WTC11 (cell line): ENCODE results near the gene ERAP2. TPM values are rescaled to one million over a fixed set of nuclear protein-coding genes. Genes with fewer than 3 reads are reported as not detected.

Source experiments
- ATAC-seq: fragments of 200-7000 bp; cut with Tn5 transposase; 2 replicates; pipeline ENCODE4 v1.10.0; 2021; ENCODE audit warnings: mild to moderate bottlenecking, moderate library complexity
- CTCF ChIA-PET: fragments of 300-600 bp; sonication (Branson Sonifier 250); formaldehyde crosslinking; loops from one replicate; lab custom pipeline; 2021; ENCODE audit warnings: antibody characterized with exemption; lab: Charles Lee
- POLR2A ChIA-PET: fragments of 350-600 bp; sonication (Branson Sonifier 250); formaldehyde crosslinking; loops from one replicate; lab custom pipeline; 2021; ENCODE audit warnings: antibody characterized with exemption; lab: Charles Lee
- DNase-seq: peaks from one replicate; pipeline ENCODE4 v3.0.0; 2021; ENCODE audit warnings: low spot score
- H3K27ac Mint-ChIP-seq: 2 replicates; pipeline ENCODE4 v1.8.0; 2021; ENCODE audit warnings: mixed read lengths
- H3K27me3 Mint-ChIP-seq: 2 replicates; pipeline ENCODE4 v1.8.0; 2021; ENCODE audit warnings: low read depth, mild to moderate bottlenecking, moderate library complexity, mixed read lengths
- H3K36me3 Mint-ChIP-seq: 2 replicates; pipeline ENCODE4 v1.8.0; 2021; ENCODE audit warnings: mixed read lengths
- H3K4me1 Mint-ChIP-seq: 2 replicates; pipeline ENCODE4 v1.8.0; 2022; ENCODE audit warnings: mixed read lengths
- H3K4me3 Mint-ChIP-seq: 2 replicates; pipeline ENCODE4 v1.8.0; 2021; ENCODE audit warnings: mild to moderate bottlenecking, moderate library complexity, mixed read lengths
- H3K9me3 Mint-ChIP-seq: 2 replicates; pipeline ENCODE4 v1.8.0; 2021; ENCODE audit warnings: mixed read lengths
- ATF1 ChIP-seq: sonication (generic); formaldehyde crosslinking; IDR thresholded peaks from 2 replicates; pipeline ENCODE4 v1.8.1; 2023; ENCODE audit warnings: mild to moderate bottlenecking, moderate library complexity, missing genetic modification reagents
- CBFB ChIP-seq: sonication (generic); formaldehyde crosslinking; IDR thresholded peaks from 2 replicates; pipeline ENCODE4 v1.8.1; 2022; ENCODE audit warnings: mild to moderate bottlenecking, low read depth, missing genetic modification reagents
- ETV6 ChIP-seq: sonication (generic); formaldehyde crosslinking; IDR thresholded peaks from 2 replicates; pipeline ENCODE4 v1.8.1; 2022; ENCODE audit warnings: mild to moderate bottlenecking, missing genetic modification reagents
- GABPB1 ChIP-seq: sonication (generic); formaldehyde crosslinking; IDR thresholded peaks from 2 replicates; pipeline ENCODE4 v1.8.1; 2023; ENCODE audit warnings: mild to moderate bottlenecking, missing genetic modification reagents
- HMGA2 ChIP-seq: fragments of 250-450 bp; sonication (Bioruptor Pico); IDR thresholded peaks from 2 replicates; pipeline ENCODE4 v1.4.0; 2021; ENCODE audit warnings: mild to moderate bottlenecking, moderate library complexity
- KAT7 ChIP-seq: sonication (generic); formaldehyde crosslinking; IDR thresholded peaks from 2 replicates; pipeline ENCODE4 v1.8.1; 2023; ENCODE audit warnings: missing genetic modification reagents, mild to moderate bottlenecking, borderline replicate concordance
- NFATC4 ChIP-seq: fragments of 250-450 bp; sonication (Bioruptor Pico); IDR thresholded peaks from 2 replicates; pipeline ENCODE4 v1.9.0; 2021; ENCODE audit warnings: mild to moderate bottlenecking
- NFYB ChIP-seq: sonication (generic); formaldehyde crosslinking; conservative IDR thresholded peaks from 2 replicates; pipeline ENCODE4 v1.8.0; 2022; ENCODE audit warnings: low read depth, missing genetic modification reagents
- NR1H2 ChIP-seq: sonication (generic); formaldehyde crosslinking; IDR thresholded peaks from 2 replicates; pipeline ENCODE4 v1.9.0; 2021; ENCODE audit warnings: mild to moderate bottlenecking, moderate library complexity, missing genetic modification reagents
- RELA ChIP-seq: sonication (generic); formaldehyde crosslinking; IDR thresholded peaks from 2 replicates; pipeline ENCODE4 v1.8.1; 2022; ENCODE audit warnings: missing genetic modification reagents, mild to moderate bottlenecking, borderline replicate concordance
- TCF7 ChIP-seq: sonication (generic); formaldehyde crosslinking; IDR thresholded peaks from 2 replicates; pipeline ENCODE4 v1.8.0; 2022; ENCODE audit warnings: mild to moderate bottlenecking, low read depth, missing genetic modification reagents, moderate library complexity
- TEAD4 ChIP-seq: sonication (generic); formaldehyde crosslinking; IDR thresholded peaks from 2 replicates; pipeline ENCODE4 v1.8.0; 2022; ENCODE audit warnings: mild to moderate bottlenecking, missing genetic modification reagents
- ZBTB21 ChIP-seq: sonication (generic); formaldehyde crosslinking; IDR thresholded peaks from 2 replicates; pipeline ENCODE4 v1.8.1; 2023; ENCODE audit warnings: mild to moderate bottlenecking, missing genetic modification reagents, borderline replicate concordance
- ZNF121 ChIP-seq: sonication (generic); formaldehyde crosslinking; IDR thresholded peaks from 2 replicates; pipeline ENCODE4 v1.8.0; 2023; ENCODE audit warnings: missing genetic modification reagents
- ZNF219 ChIP-seq: sonication (generic); formaldehyde crosslinking; IDR thresholded peaks from 2 replicates; pipeline ENCODE4 v1.8.0; 2023; ENCODE audit warnings: missing genetic modification reagents, mild to moderate bottlenecking, borderline replicate concordance
- ZNF416 ChIP-seq: fragments of 250-450 bp; sonication (Bioruptor Pico); IDR thresholded peaks from 2 replicates; pipeline ENCODE4 v1.9.0; 2021; ENCODE audit warnings: mild to moderate bottlenecking, inconsistent platforms
- ZNF671 ChIP-seq: fragments of 250-450 bp; sonication (Bioruptor Pico); IDR thresholded peaks from 2 replicates; pipeline ENCODE4 v1.8.0; 2021; ENCODE audit warnings: mild to moderate bottlenecking
- total RNA-seq: library from RNA; stranded (reverse); gene quantifications from 3 replicates; pipeline ENCODE4 v1.2.3, GENCODE V29; 2021
- TF ChIP-seq, protein P1 (sequence below): sonication (generic); formaldehyde crosslinking; conservative IDR thresholded peaks from 2 replicates; pipeline ENCODE4 v1.8.1; 2022; ENCODE audit warnings: mild to moderate bottlenecking, missing genetic modification reagents
- TF ChIP-seq, protein P2 (sequence below): sonication (generic); formaldehyde crosslinking; IDR thresholded peaks from 2 replicates; pipeline ENCODE4 v1.8.1; 2023; ENCODE audit warnings: mild to moderate bottlenecking, missing genetic modification reagents
- TF ChIP-seq, protein P3 (sequence below): sonication (generic); formaldehyde crosslinking; IDR thresholded peaks from 2 replicates; pipeline ENCODE4 v1.8.1; 2023; ENCODE audit warnings: mild to moderate bottlenecking, missing genetic modification reagents, moderate library complexity
- TF ChIP-seq, protein P4 (sequence below): sonication (generic); formaldehyde crosslinking; IDR thresholded peaks from 2 replicates; pipeline ENCODE4 v1.8.1; 2023; ENCODE audit warnings: mild to moderate bottlenecking, missing genetic modification reagents
- TF ChIP-seq, protein P5 (sequence below): fragments of 250-450 bp; sonication (Bioruptor Pico); IDR thresholded peaks from 2 replicates; pipeline ENCODE4 v1.9.0; 2021; ENCODE audit warnings: moderate library complexity, mild to moderate bottlenecking, inconsistent platforms, borderline replicate concordance
- TF ChIP-seq, protein P6 (sequence below): sonication (generic); formaldehyde crosslinking; IDR thresholded peaks from 2 replicates; pipeline ENCODE4 v1.8.1; 2022; ENCODE audit warnings: mild to moderate bottlenecking, moderate library complexity, missing genetic modification reagents
- TF ChIP-seq, protein P7 (sequence below): sonication (generic); formaldehyde crosslinking; IDR thresholded peaks from 2 replicates; pipeline ENCODE4 v1.8.1; 2023; ENCODE audit warnings: mild to moderate bottlenecking, missing genetic modification reagents, borderline replicate concordance

Gene ERAP2
- total RNA-seq, 1 experiment from 2014 or later, result 0.13 TPM

DNA sequence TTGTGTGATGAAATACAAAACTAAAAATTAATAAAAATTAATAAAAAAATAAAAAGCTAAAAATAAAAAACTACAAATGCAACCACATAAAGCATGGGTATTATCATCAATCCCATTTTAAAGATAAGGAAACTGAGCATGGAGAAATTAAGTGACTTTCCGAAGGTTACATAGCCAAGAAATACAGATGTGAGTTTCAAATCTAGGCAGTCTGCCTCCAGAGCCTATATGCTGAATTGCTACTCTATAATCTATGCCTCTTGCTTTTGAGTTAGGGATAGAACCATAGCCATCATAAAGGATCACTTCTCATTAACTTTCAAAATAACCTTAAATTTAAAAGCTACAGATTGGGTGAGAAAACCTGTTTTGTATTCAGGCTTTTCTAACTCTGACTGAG lies 18.8 kb upstream of the ERAP2 start (continued):
- TF ChIP-seq KAT7 (CRISPR knock-in tag) (no peak), TCF7 (CRISPR knock-in tag) (no peak)

DNA sequence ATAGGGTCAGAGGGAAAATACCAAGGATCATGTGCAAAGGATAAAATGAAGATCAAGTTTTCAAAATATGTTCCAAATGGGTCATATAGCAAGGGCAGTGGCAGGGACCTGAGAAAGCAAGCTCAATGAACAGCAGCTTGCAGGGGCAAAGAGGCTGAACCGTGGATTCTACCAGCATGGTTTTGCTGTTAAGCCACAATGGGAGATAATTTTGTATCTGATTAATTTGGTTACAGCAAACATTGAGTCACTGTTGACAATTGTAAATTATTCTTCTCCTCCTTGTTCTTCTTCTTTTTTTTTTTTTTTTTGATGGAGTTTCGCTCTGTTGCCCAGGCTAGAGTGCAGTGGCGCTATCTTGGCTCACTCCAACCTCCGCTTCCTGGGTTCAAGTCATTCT lies 18.4 kb upstream of the ERAP2 start:
- CTCF ChIA-PET, result interaction anchor here (0.9 kb wide), 1 partner anchor 11 kb away, joined by 6 read pairs; no protein-coding TSS in a partner anchor
- TF ChIP-seq, protein P1, sequence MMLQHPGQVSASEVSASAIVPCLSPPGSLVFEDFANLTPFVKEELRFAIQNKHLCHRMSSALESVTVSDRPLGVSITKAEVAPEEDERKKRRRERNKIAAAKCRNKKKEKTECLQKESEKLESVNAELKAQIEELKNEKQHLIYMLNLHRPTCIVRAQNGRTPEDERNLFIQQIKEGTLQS (CRISPR knock-in tag), result no peak
- TF ChIP-seq NFATC4 (no peak), RELA (CRISPR knock-in tag) (no peak), NFYB (CRISPR knock-in tag) (no peak), TEAD4 (no peak), ZNF416 (CRISPR knock-in tag) (no peak), ZNF219 (no peak), CBFB (CRISPR knock-in tag) (no peak), ATF1 (CRISPR knock-in tag) (no peak), GABPB1 (CRISPR knock-in tag) (no peak)
- TF ChIP-seq, protein P2, sequence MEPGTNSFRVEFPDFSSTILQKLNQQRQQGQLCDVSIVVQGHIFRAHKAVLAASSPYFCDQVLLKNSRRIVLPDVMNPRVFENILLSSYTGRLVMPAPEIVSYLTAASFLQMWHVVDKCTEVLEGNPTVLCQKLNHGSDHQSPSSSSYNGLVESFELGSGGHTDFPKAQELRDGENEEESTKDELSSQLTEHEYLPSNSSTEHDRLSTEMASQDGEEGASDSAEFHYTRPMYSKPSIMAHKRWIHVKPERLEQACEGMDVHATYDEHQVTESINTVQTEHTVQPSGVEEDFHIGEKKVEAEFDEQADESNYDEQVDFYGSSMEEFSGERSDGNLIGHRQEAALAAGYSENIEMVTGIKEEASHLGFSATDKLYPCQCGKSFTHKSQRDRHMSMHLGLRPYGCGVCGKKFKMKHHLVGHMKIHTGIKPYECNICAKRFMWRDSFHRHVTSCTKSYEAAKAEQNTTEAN (CRISPR knock-in tag), result no peak
- TF ChIP-seq, protein P3, sequence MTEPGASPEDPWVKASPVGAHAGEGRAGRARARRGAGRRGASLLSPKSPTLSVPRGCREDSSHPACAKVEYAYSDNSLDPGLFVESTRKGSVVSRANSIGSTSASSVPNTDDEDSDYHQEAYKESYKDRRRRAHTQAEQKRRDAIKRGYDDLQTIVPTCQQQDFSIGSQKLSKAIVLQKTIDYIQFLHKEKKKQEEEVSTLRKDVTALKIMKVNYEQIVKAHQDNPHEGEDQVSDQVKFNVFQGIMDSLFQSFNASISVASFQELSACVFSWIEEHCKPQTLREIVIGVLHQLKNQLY, result no peak
- TF ChIP-seq, protein P4, sequence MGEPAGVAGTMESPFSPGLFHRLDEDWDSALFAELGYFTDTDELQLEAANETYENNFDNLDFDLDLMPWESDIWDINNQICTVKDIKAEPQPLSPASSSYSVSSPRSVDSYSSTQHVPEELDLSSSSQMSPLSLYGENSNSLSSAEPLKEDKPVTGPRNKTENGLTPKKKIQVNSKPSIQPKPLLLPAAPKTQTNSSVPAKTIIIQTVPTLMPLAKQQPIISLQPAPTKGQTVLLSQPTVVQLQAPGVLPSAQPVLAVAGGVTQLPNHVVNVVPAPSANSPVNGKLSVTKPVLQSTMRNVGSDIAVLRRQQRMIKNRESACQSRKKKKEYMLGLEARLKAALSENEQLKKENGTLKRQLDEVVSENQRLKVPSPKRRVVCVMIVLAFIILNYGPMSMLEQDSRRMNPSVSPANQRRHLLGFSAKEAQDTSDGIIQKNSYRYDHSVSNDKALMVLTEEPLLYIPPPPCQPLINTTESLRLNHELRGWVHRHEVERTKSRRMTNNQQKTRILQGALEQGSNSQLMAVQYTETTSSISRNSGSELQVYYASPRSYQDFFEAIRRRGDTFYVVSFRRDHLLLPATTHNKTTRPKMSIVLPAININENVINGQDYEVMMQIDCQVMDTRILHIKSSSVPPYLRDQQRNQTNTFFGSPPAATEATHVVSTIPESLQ (CRISPR knock-in tag), result no peak
- H3K4me1 Mint-ChIP-seq, result no peaks in the 10 kb centered on the region
- H3K27ac Mint-ChIP-seq, result no peak overlapping the region
- POLR2A ChIA-PET, result no interaction called here
- no peak for ATAC-seq
- H3K9me3 Mint-ChIP-seq, result no peaks in the 10 kb centered on the region
- no peak for DNase-seq
- H3K27me3 Mint-ChIP-seq, result no peaks in the 10 kb centered on the region
- no peaks in the 10 kb centered on the region for H3K36me3 Mint-ChIP-seq
- no peak overlapping the region for H3K4me3 Mint-ChIP-seq

DNA sequence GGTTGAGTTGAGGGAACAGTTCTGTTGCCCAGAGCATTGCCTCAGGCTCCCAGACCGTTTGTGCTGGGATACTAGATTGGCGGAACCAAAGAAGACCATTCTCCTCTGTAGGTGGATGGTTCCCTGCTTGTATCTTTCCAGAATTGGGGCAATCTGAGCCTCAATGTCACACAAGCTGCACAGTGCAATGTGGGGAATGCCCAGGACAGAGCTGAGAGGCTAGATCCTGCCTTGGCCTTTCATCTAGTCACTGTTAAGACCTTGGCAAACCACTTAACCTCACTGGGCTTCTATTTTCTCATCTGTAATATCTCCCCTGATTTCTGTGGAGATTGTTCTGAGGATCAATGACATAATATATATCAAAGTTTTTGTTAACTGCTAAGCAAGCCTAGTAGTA lies 16.9 kb upstream of the ERAP2 start:
- no peak for DNase-seq
- Mint-ChIP-seq H3K27ac (no peak overlapping the region), H3K9me3 (no peaks in the 10 kb centered on the region), H3K36me3 (no peaks in the 10 kb centered on the region), H3K27me3 (no peaks in the 10 kb centered on the region)
- POLR2A ChIA-PET, result no interaction called here
- TF ChIP-seq, protein P5, sequence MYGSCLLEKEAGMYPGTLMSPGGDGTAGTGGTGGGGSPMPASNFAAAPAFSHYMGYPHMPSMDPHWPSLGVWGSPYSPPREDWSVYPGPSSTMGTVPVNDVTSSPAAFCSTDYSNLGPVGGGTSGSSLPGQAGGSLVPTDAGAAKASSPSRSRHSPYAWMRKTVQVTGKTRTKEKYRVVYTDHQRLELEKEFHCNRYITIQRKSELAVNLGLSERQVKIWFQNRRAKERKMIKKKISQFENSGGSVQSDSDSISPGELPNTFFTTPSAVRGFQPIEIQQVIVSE (CRISPR knock-in tag), result no peak
- TF ChIP-seq ATF1 (CRISPR knock-in tag) (no peak), ZNF671 (CRISPR knock-in tag) (no peak), NR1H2 (CRISPR knock-in tag) (no peak), ZNF121 (CRISPR knock-in tag) (no peak), ZBTB21 (CRISPR knock-in tag) (no peak), ETV6 (CRISPR knock-in tag) (no peak), HMGA2 (no peak)
- TF ChIP-seq, protein P4 (CRISPR knock-in tag), result no peak
- TF ChIP-seq, protein P6, sequence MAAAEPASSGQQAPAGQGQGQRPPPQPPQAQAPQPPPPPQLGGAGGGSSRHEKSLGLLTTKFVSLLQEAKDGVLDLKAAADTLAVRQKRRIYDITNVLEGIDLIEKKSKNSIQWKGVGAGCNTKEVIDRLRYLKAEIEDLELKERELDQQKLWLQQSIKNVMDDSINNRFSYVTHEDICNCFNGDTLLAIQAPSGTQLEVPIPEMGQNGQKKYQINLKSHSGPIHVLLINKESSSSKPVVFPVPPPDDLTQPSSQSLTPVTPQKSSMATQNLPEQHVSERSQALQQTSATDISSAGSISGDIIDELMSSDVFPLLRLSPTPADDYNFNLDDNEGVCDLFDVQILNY (CRISPR knock-in tag), result no peak
- TF ChIP-seq, protein P7, sequence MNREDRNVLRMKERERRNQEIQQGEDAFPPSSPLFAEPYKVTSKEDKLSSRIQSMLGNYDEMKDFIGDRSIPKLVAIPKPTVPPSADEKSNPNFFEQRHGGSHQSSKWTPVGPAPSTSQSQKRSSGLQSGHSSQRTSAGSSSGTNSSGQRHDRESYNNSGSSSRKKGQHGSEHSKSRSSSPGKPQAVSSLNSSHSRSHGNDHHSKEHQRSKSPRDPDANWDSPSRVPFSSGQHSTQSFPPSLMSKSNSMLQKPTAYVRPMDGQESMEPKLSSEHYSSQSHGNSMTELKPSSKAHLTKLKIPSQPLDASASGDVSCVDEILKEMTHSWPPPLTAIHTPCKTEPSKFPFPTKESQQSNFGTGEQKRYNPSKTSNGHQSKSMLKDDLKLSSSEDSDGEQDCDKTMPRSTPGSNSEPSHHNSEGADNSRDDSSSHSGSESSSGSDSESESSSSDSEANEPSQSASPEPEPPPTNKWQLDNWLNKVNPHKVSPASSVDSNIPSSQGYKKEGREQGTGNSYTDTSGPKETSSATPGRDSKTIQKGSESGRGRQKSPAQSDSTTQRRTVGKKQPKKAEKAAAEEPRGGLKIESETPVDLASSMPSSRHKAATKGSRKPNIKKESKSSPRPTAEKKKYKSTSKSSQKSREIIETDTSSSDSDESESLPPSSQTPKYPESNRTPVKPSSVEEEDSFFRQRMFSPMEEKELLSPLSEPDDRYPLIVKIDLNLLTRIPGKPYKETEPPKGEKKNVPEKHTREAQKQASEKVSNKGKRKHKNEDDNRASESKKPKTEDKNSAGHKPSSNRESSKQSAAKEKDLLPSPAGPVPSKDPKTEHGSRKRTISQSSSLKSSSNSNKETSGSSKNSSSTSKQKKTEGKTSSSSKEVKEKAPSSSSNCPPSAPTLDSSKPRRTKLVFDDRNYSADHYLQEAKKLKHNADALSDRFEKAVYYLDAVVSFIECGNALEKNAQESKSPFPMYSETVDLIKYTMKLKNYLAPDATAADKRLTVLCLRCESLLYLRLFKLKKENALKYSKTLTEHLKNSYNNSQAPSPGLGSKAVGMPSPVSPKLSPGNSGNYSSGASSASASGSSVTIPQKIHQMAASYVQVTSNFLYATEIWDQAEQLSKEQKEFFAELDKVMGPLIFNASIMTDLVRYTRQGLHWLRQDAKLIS (CRISPR knock-in tag), result no peak
- TF ChIP-seq, all 79 proteins: peak for 0
- Mint-ChIP-seq H3K4me1 (no peaks in the 10 kb centered on the region), H3K4me3 (no peak overlapping the region)
- CTCF ChIA-PET, result interaction anchor here (1.1 kb wide), 1 partner anchor 107 kb away, joined by 3 read pairs; no protein-coding TSS in a partner anchor
- ATAC-seq, result no peak
